GM23338 (cell line): Measurements from ENCODE around the gene LRBA. TPM values are rescaled to one million over a fixed set of nuclear protein-coding genes. Genes with fewer than 3 reads are reported as not detected.

Experiments used
- ATAC-seq: fragments of 200-7000 bp; cut with Tn5 transposase; 3 replicates; pipeline ENCODE4 v1.9.1; 2020
- DNase-seq: peaks from one replicate; pipeline ENCODE4 v3.0.0-alpha.2; 2015; ENCODE audit warnings: low spot score
- H2AFZ ChIP-seq: fragments of 200-600 bp; sonication (generic); 2 replicates; pipeline ENCODE4 v1.8.0; 2016; ENCODE audit warnings: antibody characterized with exemption, mild to moderate bottlenecking, moderate library complexity
- H3F3A ChIP-seq: fragments of 200-600 bp; sonication (generic); replicated peaks from 2 replicates; pipeline ENCODE4 v1.8.0; 2017; ENCODE audit warnings: antibody characterized with exemption, mixed run types, low read depth
- H3K27ac ChIP-seq: fragments of 200-600 bp; sonication (generic); 2 replicates; pipeline ENCODE4 v1.6.1; 2016; ENCODE audit warnings: low read depth
- H3K27me3 ChIP-seq: fragments of 200-600 bp; sonication (generic); 2 replicates; pipeline ENCODE4 v1.8.0; 2016; ENCODE audit warnings: mild to moderate bottlenecking, mixed run types, moderate library complexity; ENCODE audit not compliant: insufficient read depth
- H3K36me3 ChIP-seq: fragments of 200-600 bp; sonication (generic); 2 replicates; pipeline ENCODE4 v1.8.0; 2016; ENCODE audit warnings: mild to moderate bottlenecking; ENCODE audit not compliant: insufficient read depth
- H3K4me1 ChIP-seq: fragments of 200-600 bp; sonication (generic); 2 replicates; pipeline ENCODE4 v1.8.0; 2016; ENCODE audit warnings: mild to moderate bottlenecking, moderate library complexity; ENCODE audit not compliant: insufficient read depth
- H3K4me2 ChIP-seq: fragments of 200-600 bp; sonication (generic); 2 replicates; pipeline ENCODE4 v1.7.1; 2017; ENCODE audit warnings: mixed run types
- H3K4me3 ChIP-seq: fragments of 200-600 bp; sonication (generic); 2 replicates; pipeline ENCODE4 v1.6.1; 2016; ENCODE audit warnings: mixed run types
- H3K79me2 ChIP-seq: fragments of 200-600 bp; sonication (generic); replicated peaks from 2 replicates; pipeline ENCODE4 v1.8.0; 2017; ENCODE audit warnings: mild to moderate bottlenecking; ENCODE audit not compliant: insufficient read depth
- H3K9me2 ChIP-seq: fragments of 200-600 bp; sonication (generic); 2 replicates; pipeline ENCODE4 v1.8.0; 2017; ENCODE audit not compliant: insufficient read depth
- H4K20me1 ChIP-seq: fragments of 200-600 bp; sonication (generic); replicated peaks from 2 replicates; pipeline ENCODE4 v1.8.0; 2017; ENCODE audit warnings: mild to moderate bottlenecking; ENCODE audit not compliant: insufficient read depth
- H3K27ac Mint-ChIP-seq: 2 replicates; pipeline ENCODE4 v1.8.0; 2020; ENCODE audit warnings: inconsistent platforms, mild to moderate bottlenecking, moderate library complexity, mixed read lengths
- H3K27me3 Mint-ChIP-seq: 3 replicates; pipeline ENCODE4 v1.8.0; 2022; ENCODE audit warnings: low read depth, mild to moderate bottlenecking, moderate library complexity, mixed read lengths, inconsistent platforms; ENCODE audit not compliant: insufficient read depth, poor library complexity
- H3K36me3 Mint-ChIP-seq: 3 replicates; pipeline ENCODE4 v1.8.0; 2021; ENCODE audit warnings: low read depth, mild to moderate bottlenecking, inconsistent platforms, moderate library complexity, mixed read lengths
- H3K4me1 Mint-ChIP-seq: 3 replicates; pipeline ENCODE4 v1.8.0; 2020; ENCODE audit warnings: mild to moderate bottlenecking, inconsistent platforms, mixed read lengths
- H3K4me3 Mint-ChIP-seq: 3 replicates; pipeline ENCODE4 v1.8.0; 2021; ENCODE audit warnings: moderate library complexity, mild to moderate bottlenecking, inconsistent platforms, mixed read lengths
- H3K9me3 Mint-ChIP-seq: 3 replicates; pipeline ENCODE4 v1.8.0; 2020; ENCODE audit warnings: moderate library complexity, mild to moderate bottlenecking, inconsistent platforms, mixed read lengths
- CREB1 ChIP-seq: fragments of 250-450 bp; sonication (Bioruptor Pico); IDR thresholded peaks from 2 replicates; pipeline ENCODE4 v1.5.0; 2020; ENCODE audit warnings: low read depth, mild to moderate bottlenecking, moderate library complexity
- CTCF ChIP-seq, 2 experiments: fragments of 200-600 bp in 1 of 2; sonication (generic) in 1 of 2; conservative IDR thresholded peaks; 2 replicates each; pipeline versions ENCODE4 v1.5.1 to v1.6.1; 2016 to 2017; ENCODE audit warnings: antibody characterized with exemption in 2 of 2, low read depth in 2 of 2, mild to moderate bottlenecking in 2 of 2, moderate library complexity in 1 of 2
- ETS1 ChIP-seq: IDR thresholded peaks from 2 replicates; pipeline ENCODE4 v1.6.1; 2016; ENCODE audit warnings: antibody characterized with exemption
- EZH2 ChIP-seq: fragments of 200-600 bp; sonication (generic); IDR thresholded peaks from one replicate; pipeline ENCODE4 v1.8.0; 2017; ENCODE audit warnings: antibody characterized with exemption, mild to moderate bottlenecking, low read depth; ENCODE audit not compliant: unreplicated experiment
- EZH2phosphoT487 ChIP-seq: fragments of 200-600 bp; sonication (generic); IDR thresholded peaks from one replicate; pipeline ENCODE4 v1.8.1; 2018; ENCODE audit warnings: antibody characterized with exemption; ENCODE audit not compliant: unreplicated experiment
- JUNB ChIP-seq: IDR thresholded peaks from one replicate; pipeline ENCODE4 v1.6.1; 2016; ENCODE audit warnings: antibody characterized with exemption; ENCODE audit not compliant: unreplicated experiment
- NANOG ChIP-seq: IDR thresholded peaks from 2 replicates; pipeline ENCODE4 v1.6.1; 2016; ENCODE audit warnings: antibody characterized with exemption, borderline replicate concordance
- POLR2AphosphoS5 ChIP-seq: IDR thresholded peaks from 2 replicates; pipeline ENCODE4 v1.6.1; 2016; ENCODE audit warnings: antibody characterized with exemption, low read depth
- REST ChIP-seq: IDR thresholded peaks from one replicate; pipeline ENCODE4 v1.6.1; 2018; ENCODE audit warnings: antibody characterized with exemption; ENCODE audit not compliant: unreplicated experiment
- STAT1 ChIP-seq: IDR thresholded peaks from one replicate; pipeline ENCODE4 v1.6.1; 2016; ENCODE audit warnings: antibody characterized with exemption; ENCODE audit not compliant: unreplicated experiment
- ZNF331 ChIP-seq: fragments of 250-450 bp; sonication (Bioruptor Pico); IDR thresholded peaks from 2 replicates; pipeline ENCODE4 v1.5.0; 2020; ENCODE audit warnings: low read depth, mild to moderate bottlenecking, moderate library complexity
- ZNF462 ChIP-seq: fragments of 250-450 bp; sonication (Bioruptor Pico); IDR thresholded peaks from 2 replicates; pipeline ENCODE4 v1.5.0; 2020; ENCODE audit warnings: mild to moderate bottlenecking, moderate library complexity
- polyA plus RNA-seq: library from polyadenylated mRNA; unstranded; fragments of >200 nt; fragmentation: Nextera tagmentation; extraction: Ambion mirVana; gene quantifications from 2 replicates; pipeline ENCODE4 v1.2.1, GENCODE V29; 2016
- total RNA-seq: library from RNA; depleted of rRNA; stranded (reverse); fragments of >200 nt; shearing (Covaris generic); gene quantifications from 2 replicates; pipeline ENCODE4 v1.2.3, GENCODE V29; 2014

Gene LRBA
- total and polyA plus RNA-seq, 2 experiments from 2014 or later = 23.3 to 126 TPM

GRCh38 chr4:150497612-150498011 is 517.5 kb downstream of the LRBA start:
- Histone ChIP-seq H3K27me3 (no peaks in the 10 kb centered on the region), H3F3A (no peaks in the 10 kb centered on the region), H3K4me3 (no peak overlapping the region), H3K4me1 (no peaks in the 10 kb centered on the region), H2AFZ (no peak overlapping the region), H3K9me2 (no peaks in the 10 kb centered on the region), H3K27ac (no peak overlapping the region), H3K4me2 (no peak overlapping the region), H3K36me3 (0 out of 2 replicates have a peak, but pooled peaks cover 6% of the 10 kb centered on the region), H3K79me2 (no peaks in the 10 kb centered on the region), H4K20me1 (no peaks in the 10 kb centered on the region)
- TF ChIP-seq ZNF331 (CRISPR knock-in tag) (no peak), CTCF (conservative IDR thresholded peaks at IDR 0.05; ENCODE audit: low read depth in 2 of 2) (no peak), POLR2AphosphoS5 (no peak), EZH2 (no peak), ETS1 (no peak), ZNF462 (CRISPR knock-in tag) (no peak), EZH2phosphoT487 (no peak), NANOG (no peak), JUNB (no peak), STAT1 (no peak), REST (no peak), CREB1 (CRISPR knock-in tag) (no peak)
- peaks cover 16% of the 10 kb centered on the region for H3K9me3 Mint-ChIP-seq
- no peaks in the 10 kb centered on the region for H3K4me1 Mint-ChIP-seq
- no peak for DNase-seq
- no peak for ATAC-seq
- H3K27me3 Mint-ChIP-seq = peaks cover 3% of the 10 kb centered on the region
- no peak overlapping the region for H3K27ac Mint-ChIP-seq
- H3K4me3 Mint-ChIP-seq = no peak overlapping the region
- H3K36me3 Mint-ChIP-seq = peaks cover 16% of the 10 kb centered on the region
